Neutrophil (primary cell): ENCODE results near the gene SLC5A10.

Experiments used
- H3K27ac ChIP-seq: fragments of 200-600 bp; sonication (generic); 2 replicates; pipeline ENCODE4 v1.5.1; 2016; ENCODE audit warnings: mild to moderate bottlenecking, moderate library complexity
- H3K27me3 ChIP-seq: fragments of 200-600 bp; sonication (generic); 2 replicates; pipeline ENCODE4 v1.6.0; 2016; ENCODE audit warnings: mild to moderate bottlenecking
- H3K36me3 ChIP-seq: fragments of 200-600 bp; sonication (generic); 2 replicates; pipeline ENCODE4 v1.5.1; 2017
- H3K4me1 ChIP-seq, 2 experiments: fragments of 200-600 bp in 1 of 2; sonication (generic) in 1 of 2; 1 replicate in 1 of 2; 2 replicates in 1 of 2; pipeline versions ENCODE4 v1.5.1 to v1.6.1; 2013 to 2016; ENCODE audit warnings: low read depth in 1 of 2, low read length in 1 of 2, mild to moderate bottlenecking in 1 of 2, moderate library complexity in 1 of 2; ENCODE audit not compliant: control insufficient read depth in 1 of 2, insufficient read depth in 1 of 2
- H3K4me3 ChIP-seq, 2 experiments: fragments of 200-600 bp in 1 of 2; sonication (generic) in 1 of 2; 1 replicate in 1 of 2; 2 replicates in 1 of 2; pipeline ENCODE4 v1.5.1; 2013 to 2016; ENCODE audit warnings: low read depth in 1 of 2, low read length in 1 of 2, mild to moderate bottlenecking in 1 of 2, moderate library complexity in 1 of 2
- H3K9me3 ChIP-seq: fragments of 200-600 bp; sonication (generic); 2 replicates; pipeline ENCODE4 v1.5.1; 2016
- TF ChIP-seq, protein P1 (sequence below): fragments of 200-600 bp; sonication (generic); IDR thresholded peaks from 2 replicates; pipeline ENCODE4 v1.5.1; 2016; ENCODE audit warnings: antibody characterized with exemption

The SLC5A10 gene

DNA sequence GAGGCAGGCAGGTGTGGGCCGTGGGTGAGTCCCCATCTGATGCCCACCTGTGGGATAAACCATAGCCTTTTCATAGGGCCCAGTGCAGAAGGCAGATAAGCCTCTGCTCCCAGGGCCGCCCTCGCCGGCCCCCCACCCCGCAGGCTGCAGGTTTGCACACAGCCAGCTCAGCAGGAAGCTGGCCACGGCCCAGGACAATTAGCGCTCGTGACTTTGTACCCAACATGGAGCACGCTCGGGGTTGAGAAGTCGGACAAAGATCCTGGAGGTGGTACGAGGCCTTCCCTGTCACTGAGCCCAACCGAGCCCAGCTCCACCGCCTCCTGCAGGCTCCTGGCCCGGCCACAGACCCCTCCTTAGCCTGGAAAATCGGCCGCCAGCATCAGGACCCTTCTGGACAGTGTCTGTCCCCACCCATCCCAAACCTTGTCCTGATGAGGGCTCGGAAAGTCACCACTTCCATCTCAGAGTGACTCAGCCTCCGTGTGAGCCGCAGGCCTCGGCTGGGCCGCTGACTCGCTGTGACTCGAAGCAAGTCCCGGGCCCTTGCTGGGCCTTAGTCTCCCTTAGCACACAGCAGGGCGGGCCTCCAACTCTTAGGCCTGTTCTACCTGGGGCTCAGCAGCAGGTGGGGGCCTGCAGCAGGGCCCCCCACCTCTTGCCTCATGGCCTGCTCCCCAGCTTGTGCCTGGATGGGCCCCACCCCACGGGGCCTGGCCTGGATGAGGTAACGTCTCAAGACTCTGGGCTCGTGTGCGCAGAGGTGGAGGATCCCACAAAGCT is 29.9 kb downstream of the SLC5A10 start:
- Histone ChIP-seq H3K9me3 (no peaks in the 10 kb centered on the region), H3K36me3 (peaks cover 78% of the 10 kb centered on the region), H3K4me1 (no peaks in the 10 kb centered on the region), H3K4me3 (no peak overlapping the region), H3K27ac (no peak overlapping the region), H3K27me3 (no peaks in the 10 kb centered on the region)
- TF ChIP-seq, protein P1, sequence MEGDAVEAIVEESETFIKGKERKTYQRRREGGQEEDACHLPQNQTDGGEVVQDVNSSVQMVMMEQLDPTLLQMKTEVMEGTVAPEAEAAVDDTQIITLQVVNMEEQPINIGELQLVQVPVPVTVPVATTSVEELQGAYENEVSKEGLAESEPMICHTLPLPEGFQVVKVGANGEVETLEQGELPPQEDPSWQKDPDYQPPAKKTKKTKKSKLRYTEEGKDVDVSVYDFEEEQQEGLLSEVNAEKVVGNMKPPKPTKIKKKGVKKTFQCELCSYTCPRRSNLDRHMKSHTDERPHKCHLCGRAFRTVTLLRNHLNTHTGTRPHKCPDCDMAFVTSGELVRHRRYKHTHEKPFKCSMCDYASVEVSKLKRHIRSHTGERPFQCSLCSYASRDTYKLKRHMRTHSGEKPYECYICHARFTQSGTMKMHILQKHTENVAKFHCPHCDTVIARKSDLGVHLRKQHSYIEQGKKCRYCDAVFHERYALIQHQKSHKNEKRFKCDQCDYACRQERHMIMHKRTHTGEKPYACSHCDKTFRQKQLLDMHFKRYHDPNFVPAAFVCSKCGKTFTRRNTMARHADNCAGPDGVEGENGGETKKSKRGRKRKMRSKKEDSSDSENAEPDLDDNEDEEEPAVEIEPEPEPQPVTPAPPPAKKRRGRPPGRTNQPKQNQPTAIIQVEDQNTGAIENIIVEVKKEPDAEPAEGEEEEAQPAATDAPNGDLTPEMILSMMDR = no peak

DNA sequence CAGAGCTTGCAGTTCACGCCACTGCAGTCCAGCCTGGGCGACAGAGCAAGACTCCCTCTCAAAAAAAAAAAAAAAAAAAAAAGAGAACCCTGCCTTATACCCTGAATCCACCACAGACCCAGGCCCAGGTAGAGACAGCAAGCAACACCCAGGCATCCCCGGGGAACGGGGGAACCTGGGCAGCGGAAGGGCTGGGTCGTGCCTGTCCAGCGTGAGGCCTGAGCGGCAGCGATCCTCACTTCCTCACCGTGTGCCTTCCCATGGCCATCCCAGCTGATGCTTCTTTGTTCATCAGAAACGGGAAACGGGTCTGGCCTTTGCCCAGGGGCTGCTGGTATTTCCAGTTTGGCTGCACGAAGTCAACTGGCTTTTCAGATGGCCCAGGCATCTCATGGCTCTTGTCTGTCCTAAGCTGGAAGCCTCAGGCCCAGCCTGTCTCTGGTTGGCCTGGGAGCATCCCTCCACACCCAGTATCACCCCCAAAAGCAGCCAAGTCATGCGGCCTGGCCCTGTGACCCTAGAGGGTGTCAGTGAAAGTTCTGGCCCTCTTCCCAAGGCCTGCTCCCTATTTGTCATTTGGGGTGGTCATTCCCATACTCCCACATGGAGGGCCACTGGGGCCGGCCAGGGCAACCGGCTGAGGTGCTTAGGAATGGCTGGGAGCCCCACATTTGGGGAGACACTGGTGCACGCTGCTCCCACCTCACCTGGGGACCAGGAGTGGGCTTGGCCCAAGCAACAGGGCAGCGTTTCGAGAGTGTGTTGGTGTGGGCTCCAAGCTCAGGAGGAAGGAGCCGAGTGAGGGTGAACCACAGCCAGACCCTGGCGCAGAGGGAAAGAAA is 32.5 kb downstream of the SLC5A10 start:
- Histone ChIP-seq H3K4me3 (no peak overlapping the region), H3K36me3 (peaks cover 78% of the 10 kb centered on the region), H3K9me3 (no peaks in the 10 kb centered on the region), H3K27ac (no peak overlapping the region), H3K4me1 (no peaks in the 10 kb centered on the region), H3K27me3 (no peaks in the 10 kb centered on the region)
- TF ChIP-seq, protein P1 = no peak

DNA sequence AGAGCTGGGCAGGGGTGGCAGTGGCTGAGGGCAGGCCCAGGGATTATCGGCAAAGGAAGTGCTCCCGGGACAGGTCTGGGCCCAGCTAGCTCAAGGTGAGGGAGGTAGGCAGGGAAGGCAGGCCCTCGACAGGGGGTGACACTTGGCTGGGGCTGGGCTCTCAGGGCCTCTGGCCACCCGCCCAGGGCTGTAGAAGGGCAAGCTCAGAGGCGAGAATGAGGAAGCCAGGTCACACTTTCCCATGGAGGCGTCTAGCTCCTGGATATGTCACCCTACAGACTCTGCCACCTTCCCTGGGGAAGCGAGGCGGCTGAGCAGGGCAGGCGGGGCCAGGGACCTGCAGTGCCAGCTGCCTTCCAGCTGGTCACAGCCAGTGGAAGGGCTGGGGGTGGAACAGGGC is 33.5 kb downstream of the SLC5A10 start:
- no peak overlapping the region for H3K4me3 ChIP-seq
- H3K4me1 ChIP-seq = no peaks in the 10 kb centered on the region
- TF ChIP-seq, protein P1 = no peak
- H3K27ac ChIP-seq = no peak overlapping the region
- H3K27me3 ChIP-seq = no peaks in the 10 kb centered on the region
- peaks cover 73% of the 10 kb centered on the region for H3K36me3 ChIP-seq
- H3K9me3 ChIP-seq = no peaks in the 10 kb centered on the region

DNA sequence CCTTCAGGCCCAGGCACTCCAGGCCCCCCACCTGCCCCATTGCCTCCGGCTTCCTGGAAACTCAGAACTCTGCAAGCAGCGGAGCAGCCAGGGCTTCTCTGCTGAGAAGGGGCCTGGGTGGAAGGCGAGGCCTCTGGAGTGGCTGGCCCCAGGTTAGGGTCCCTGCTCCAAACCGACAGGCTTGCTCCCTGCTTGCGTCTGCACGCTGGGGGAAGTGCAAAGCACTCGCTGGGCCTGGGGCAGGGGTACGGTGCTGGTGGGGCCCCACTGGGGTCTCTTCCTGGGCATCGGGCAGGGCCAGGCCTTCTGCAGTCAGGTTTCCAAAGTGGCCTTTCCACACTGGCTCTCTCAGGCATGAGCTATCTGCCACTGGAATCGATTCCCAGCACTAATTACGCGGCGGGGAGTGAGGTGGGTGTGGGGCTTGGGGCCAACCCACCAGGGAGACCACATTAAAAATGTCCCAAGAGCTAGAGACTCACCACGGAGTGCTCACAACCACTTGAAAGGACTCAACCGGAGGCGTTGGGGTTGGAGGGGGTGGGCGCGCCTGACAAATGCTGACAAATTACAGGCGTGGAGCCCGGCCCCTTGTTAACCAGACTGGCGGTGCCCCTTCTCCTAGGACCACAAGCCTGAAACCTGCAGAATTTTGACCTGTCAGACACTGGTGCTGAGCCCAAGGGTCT is 34.7 kb downstream of the SLC5A10 start:
- no peaks in the 10 kb centered on the region for H3K4me1 ChIP-seq
- TF ChIP-seq, protein P1 = no peak
- no peak overlapping the region for H3K4me3 ChIP-seq
- H3K27ac ChIP-seq = no peak overlapping the region
- H3K36me3 ChIP-seq = peaks cover 66% of the 10 kb centered on the region
- H3K27me3 ChIP-seq = no peaks in the 10 kb centered on the region
- H3K9me3 ChIP-seq = no peaks in the 10 kb centered on the region

DNA sequence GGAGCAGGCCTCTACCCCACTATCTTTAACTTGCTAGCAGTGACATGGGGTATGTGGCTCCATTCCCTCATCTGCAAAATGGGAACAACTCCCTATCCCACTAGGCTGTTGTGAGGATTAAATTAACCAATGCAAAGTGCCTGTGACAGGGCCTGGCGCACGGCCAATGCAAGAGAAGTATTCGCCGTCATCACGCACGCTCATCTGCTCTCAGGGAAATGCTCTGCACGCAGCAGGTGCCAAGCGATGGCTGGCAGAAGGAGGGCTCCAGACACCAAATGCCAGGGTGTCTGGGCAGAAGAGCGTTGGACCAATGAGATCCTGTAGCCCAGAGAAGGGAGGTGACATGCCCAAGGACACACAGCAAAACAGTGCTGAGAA is 35.3 kb downstream of the SLC5A10 start:
- TF ChIP-seq, protein P1 = no peak
- Histone ChIP-seq H3K27ac (no peak overlapping the region), H3K9me3 (no peaks in the 10 kb centered on the region), H3K4me3 (no peak overlapping the region), H3K27me3 (peaks cover 4% of the 10 kb centered on the region), H3K36me3 (peaks cover 61% of the 10 kb centered on the region), H3K4me1 (peaks cover 1 to 3% of the 10 kb centered on the region in 2 experiments)
